Sigmoid colon (tissue), 4 donors: ENCODE measurements around the gene RCOR1.

ENCODE experiments used
- EP300 ChIP-seq, 4 donors: sonication (generic); formaldehyde crosslinking; IDR thresholded peaks; one replicate each; pipeline ENCODE4 v1.6.1; 2017; ENCODE audit warnings: antibody characterized with exemption in 4 of 4
- TF ChIP-seq, protein P1 (sequence below), 4 experiments: fragments of 450-650 bp in 3 of 4; fragments of 200-600 bp in 1 of 4; IDR thresholded peaks; one replicate each; pipeline ENCODE4 v1.5.1; 2016 to 2019; ENCODE audit warnings: antibody characterized with exemption in 4 of 4, mild to moderate bottlenecking in 3 of 4, moderate library complexity in 2 of 4

DNA sequence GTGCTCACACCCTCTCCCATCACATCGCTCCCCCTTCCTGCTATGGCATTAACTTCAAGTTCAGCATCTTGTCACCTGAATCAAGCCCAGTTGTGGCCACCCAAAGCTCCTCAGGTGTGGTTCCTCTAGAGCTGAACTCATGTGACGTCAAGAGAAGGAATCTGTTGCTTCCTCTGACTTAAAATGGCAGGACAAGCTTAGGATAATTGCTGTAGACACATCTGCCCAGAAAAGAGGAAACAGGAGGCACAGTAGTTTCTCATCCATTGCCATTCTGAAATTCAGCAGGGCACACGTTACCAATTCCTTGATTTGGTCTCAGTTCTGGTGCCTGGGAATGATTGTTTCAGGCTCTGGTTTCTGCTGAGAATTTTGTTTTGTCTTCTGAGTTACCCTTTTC, 52.1 kb downstream of the RCOR1 start:
- TF ChIP-seq, protein P1, sequence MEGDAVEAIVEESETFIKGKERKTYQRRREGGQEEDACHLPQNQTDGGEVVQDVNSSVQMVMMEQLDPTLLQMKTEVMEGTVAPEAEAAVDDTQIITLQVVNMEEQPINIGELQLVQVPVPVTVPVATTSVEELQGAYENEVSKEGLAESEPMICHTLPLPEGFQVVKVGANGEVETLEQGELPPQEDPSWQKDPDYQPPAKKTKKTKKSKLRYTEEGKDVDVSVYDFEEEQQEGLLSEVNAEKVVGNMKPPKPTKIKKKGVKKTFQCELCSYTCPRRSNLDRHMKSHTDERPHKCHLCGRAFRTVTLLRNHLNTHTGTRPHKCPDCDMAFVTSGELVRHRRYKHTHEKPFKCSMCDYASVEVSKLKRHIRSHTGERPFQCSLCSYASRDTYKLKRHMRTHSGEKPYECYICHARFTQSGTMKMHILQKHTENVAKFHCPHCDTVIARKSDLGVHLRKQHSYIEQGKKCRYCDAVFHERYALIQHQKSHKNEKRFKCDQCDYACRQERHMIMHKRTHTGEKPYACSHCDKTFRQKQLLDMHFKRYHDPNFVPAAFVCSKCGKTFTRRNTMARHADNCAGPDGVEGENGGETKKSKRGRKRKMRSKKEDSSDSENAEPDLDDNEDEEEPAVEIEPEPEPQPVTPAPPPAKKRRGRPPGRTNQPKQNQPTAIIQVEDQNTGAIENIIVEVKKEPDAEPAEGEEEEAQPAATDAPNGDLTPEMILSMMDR (IDR thresholded peaks at IDR 0.05): no peak
- TF ChIP-seq EP300 (IDR thresholded peaks at IDR 0.05): no peak
